AG04449 (cell line): ENCODE data around the gene BABAM2.
A peak's percentile ranks its signal among the peaks of the same experiment; 100 is the strongest.

Experiments used
- CTCF ChIA-PET: fragments of 350-600 bp; formaldehyde crosslinking; extraction: SDS; loops from one replicate; lab custom pipeline; 2021; ENCODE audit warnings: antibody characterized with exemption; lab: Yijun Ruan, JAX
- POLR2A ChIA-PET: fragments of 400-600, 350-600 bp; formaldehyde crosslinking; extraction: SDS; loops from one replicate; lab custom pipeline; 2020; ENCODE audit warnings: antibody characterized with exemption, inconsistent platforms; lab: Yijun Ruan, JAX
- DNase-seq: peaks from one replicate; pipeline ENCODE4 v3.0.0-alpha.2; 2010; ENCODE audit warnings: low read depth, low spot score
- H3K4me3 ChIP-seq: 2 replicates; pipeline ENCODE4 v1.5.1; 2011; ENCODE audit warnings: low read depth, mild to moderate bottlenecking, control low read depth, low read length
- TF ChIP-seq, protein P1 (sequence below): IDR thresholded peaks from one replicate; pipeline ENCODE4 v1.5.1; 2011; ENCODE audit warnings: mild to moderate bottlenecking, moderate library complexity, low read length, control low read depth, inconsistent platforms; ENCODE audit not compliant: insufficient read depth; ENCODE audit errors: missing control alignments

The BABAM2 gene

DNA sequence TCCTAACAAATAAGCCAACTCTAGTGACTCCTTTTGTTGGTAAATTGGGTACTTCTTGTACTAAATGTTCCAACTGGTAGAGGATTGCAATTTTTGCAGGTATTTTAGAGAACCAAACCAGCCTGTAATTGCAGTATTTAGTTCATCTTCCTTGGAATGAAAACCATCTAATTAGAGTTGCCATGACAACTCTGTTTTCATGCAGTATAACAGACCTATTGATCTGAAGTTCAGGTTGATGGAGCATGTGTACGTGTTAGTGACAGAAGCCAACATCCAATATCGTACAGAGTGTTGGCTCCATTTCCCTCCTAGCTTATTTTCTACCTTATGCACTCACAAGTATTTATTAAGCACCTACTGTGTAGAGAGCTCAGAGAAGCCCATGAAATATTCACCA is 325.8 kb downstream of the BABAM2 start:
- ChIA-PET CTCF (interaction anchor here (0.9 to 1.1 kb wide), 2 partner anchors 26 to 492 kb away, joined by 3 read pairs; no protein-coding TSS in a partner anchor), POLR2A (no interaction called here)
- no peak for DNase-seq
- H3K4me3 ChIP-seq = no peak overlapping the region
- TF ChIP-seq, protein P1, sequence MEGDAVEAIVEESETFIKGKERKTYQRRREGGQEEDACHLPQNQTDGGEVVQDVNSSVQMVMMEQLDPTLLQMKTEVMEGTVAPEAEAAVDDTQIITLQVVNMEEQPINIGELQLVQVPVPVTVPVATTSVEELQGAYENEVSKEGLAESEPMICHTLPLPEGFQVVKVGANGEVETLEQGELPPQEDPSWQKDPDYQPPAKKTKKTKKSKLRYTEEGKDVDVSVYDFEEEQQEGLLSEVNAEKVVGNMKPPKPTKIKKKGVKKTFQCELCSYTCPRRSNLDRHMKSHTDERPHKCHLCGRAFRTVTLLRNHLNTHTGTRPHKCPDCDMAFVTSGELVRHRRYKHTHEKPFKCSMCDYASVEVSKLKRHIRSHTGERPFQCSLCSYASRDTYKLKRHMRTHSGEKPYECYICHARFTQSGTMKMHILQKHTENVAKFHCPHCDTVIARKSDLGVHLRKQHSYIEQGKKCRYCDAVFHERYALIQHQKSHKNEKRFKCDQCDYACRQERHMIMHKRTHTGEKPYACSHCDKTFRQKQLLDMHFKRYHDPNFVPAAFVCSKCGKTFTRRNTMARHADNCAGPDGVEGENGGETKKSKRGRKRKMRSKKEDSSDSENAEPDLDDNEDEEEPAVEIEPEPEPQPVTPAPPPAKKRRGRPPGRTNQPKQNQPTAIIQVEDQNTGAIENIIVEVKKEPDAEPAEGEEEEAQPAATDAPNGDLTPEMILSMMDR = no peak

DNA sequence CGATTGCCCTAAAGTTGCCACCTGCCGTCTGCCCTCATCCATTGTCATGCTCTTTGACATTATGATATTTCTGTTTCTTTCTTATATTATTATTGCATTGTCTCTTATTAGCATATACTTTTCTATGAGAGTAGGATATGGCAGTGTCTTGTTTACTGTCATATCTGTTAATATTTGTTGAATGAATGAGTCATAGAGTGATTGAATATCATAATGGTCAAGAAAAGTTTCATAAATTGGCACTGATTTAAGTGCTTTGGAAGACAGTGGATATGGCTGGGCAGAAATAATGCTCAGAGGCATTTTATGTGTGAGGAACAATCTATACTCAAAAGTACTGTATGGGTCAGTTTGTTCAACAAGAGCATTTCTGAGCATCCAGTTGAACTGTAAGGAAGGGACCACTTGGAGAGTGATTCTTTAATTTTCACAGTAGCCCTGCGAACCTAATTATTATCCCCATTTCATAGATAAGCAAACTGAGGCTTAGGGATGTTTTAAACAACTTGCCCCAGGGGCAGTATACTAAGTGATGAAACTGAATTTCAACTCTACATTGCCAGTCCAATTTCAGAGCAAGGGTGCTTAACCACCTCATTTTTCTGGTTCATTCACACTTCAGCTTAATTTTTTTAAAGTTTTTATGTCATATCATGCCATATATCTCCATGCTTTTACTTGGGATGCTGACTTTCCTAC is 326.7 kb downstream of the BABAM2 start:
- no peak overlapping the region for H3K4me3 ChIP-seq
- TF ChIP-seq, protein P1 = no peak
- ChIA-PET POLR2A (no interaction called here), CTCF (no interaction called here)
- DNase-seq = no peak

DNA sequence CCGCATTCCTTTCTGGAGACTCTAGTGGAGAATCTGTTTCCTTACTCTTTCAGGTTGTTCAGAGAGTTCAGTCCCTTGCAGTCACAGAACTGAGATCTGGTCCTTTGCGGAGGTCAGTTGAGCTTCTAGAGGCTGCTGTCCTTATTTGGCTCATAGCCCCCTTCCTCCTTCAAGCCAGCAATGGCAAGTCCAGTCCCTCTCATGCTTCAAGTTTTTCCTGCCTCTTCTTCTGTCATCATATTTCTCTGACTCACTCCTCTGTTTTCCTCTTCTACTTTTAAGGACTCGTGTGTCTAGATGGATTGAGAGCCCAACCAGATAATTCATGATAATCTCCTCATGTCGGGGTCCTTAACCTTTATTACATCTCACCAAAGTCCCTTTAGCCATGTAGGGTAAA is 328.6 kb downstream of the BABAM2 start:
- TF ChIP-seq, protein P1 = no peak
- ChIA-PET CTCF (interaction anchor here (1.2 kb wide), 1 partner anchor 464 kb away, joined by 3 read pairs; no protein-coding TSS in a partner anchor), POLR2A (no interaction called here)
- DNase-seq = no peak
- no peak overlapping the region for H3K4me3 ChIP-seq

DNA sequence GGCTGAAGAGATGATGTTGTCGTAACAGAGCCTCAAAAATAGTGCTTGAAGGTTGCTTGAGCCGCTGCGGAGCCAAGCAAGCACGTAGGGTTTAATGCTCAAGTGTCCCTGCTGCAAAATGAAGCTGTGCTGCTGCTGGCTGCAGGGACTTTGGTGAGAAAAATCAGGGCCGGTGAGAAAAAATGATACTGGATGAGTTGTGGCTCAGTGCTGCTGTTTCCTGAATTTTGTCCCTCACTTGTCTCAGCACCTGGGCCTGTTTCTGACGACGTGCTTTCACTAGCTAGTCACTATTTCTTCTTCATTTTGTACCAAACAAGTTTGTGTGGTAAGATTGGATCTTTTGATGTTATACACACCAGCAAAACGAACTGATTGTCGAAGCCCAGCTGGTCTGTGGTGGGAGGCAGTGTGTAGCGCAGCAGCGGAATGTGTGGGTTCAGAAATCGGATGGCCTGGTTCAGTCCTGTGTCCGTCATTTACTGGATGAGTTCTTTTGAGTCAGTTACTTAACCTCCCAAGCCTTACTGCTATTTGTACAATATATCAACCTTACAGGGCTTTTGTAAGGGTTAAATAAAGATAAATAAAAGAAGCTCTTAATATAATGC is 329.3 kb downstream of the BABAM2 start:
- CTCF ChIA-PET = interaction anchor here (1.2 kb wide), 1 partner anchor 465 kb away, joined by 3 read pairs; no protein-coding TSS in a partner anchor
- TF ChIP-seq, protein P1 = no peak
- POLR2A ChIA-PET = interaction anchor here (0.7 kb wide), 1 partner anchor 173 kb away, joined by 3 read pairs; the partner anchor contains the start of gene FOSL2

DNA sequence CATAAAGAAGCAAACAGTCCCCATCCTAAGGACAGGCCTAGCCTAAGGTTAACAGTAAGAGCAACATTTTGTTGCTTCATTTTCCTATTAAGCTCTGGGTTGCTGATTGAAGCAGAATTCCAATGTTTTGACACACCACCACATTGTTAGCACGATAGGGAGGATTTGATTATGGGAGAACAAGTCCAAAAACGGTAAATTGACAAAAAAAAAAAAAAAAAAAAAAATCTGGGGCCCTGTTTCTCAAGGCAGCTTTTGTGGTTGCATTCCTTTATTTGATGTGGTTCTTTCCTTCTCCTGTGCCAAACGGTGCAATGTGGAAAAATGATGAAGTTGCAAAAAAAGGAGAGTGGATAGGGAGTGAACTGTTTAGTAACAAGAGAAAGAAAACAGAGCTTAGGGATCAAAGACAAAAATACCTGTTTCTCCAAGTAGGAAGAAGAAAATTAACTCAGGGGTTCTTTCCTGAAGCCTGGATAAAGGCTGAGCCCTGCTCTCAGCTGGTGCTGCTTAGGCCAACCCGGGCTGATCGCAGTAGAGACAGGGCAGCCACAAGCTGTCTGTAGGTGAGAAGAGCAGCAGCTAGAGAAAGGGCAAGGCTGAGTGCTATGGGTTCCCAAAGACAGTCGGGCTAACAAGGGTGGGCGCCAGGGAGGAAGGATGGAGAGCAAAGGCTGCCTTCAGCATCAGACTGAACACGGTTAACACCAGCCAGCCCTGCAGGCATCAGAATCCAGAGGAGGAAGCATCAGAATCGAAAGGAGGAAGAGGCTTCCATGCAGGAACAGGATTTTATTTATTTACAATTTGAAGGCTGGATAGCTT is 334.3 kb downstream of the BABAM2 start:
- H3K4me3 ChIP-seq = no peak overlapping the region
- TF ChIP-seq, protein P1 = no peak
- CTCF ChIA-PET = interaction anchor here (0.8 to 1.5 kb wide), 4 partner anchors 13 to 502 kb away, joined by 3 read pairs; no protein-coding TSS in a partner anchor
- POLR2A ChIA-PET = interaction anchor here (1.0 to 2.1 kb wide), 4 partner anchors 51 to 172 kb away, joined by 3 to 9 read pairs (median 4); partner anchors contain the start of gene FOSL2
- DNase-seq = peak; percentile 72

More for the DNA sequence above, 329.3 kb downstream of the BABAM2 start:
- no peak overlapping the region for H3K4me3 ChIP-seq
- DNase-seq = no peak
